Neural crest cell (in vitro differentiated cells): ENCODE results near the gene CTPS2. TPM values are rescaled to one million over a fixed set of nuclear protein-coding genes. Genes with fewer than 3 reads are reported as not detected.
A peak's percentile ranks its signal among the peaks of the same experiment; 100 is the strongest.

Source experiments
- DNase-seq: peaks from one replicate; pipeline ENCODE4 v3.0.0; 2021; ENCODE audit warnings: low read depth, mixed read lengths, low spot score
- H3K27ac Mint-ChIP-seq: one replicate; pipeline ENCODE4 v1.8.0; 2021; ENCODE audit warnings: mild to moderate bottlenecking, mixed read lengths; ENCODE audit not compliant: unreplicated experiment
- H3K27me3 Mint-ChIP-seq: 2 replicates; pipeline ENCODE4 v1.8.0; 2021; ENCODE audit warnings: low read depth, mild to moderate bottlenecking, mixed read lengths
- H3K36me3 Mint-ChIP-seq: 2 replicates; pipeline ENCODE4 v1.8.0; 2021; ENCODE audit warnings: low read depth, mild to moderate bottlenecking, mixed read lengths
- H3K4me1 Mint-ChIP-seq: 2 replicates; pipeline ENCODE4 v1.8.0; 2021; ENCODE audit warnings: mixed read lengths
- H3K4me3 Mint-ChIP-seq: one replicate; pipeline ENCODE4 v1.8.0; 2021; ENCODE audit warnings: mild to moderate bottlenecking, mixed read lengths
- H3K9me3 Mint-ChIP-seq: 2 replicates; pipeline ENCODE4 v1.8.0; 2021; ENCODE audit warnings: mixed read lengths
- CTCF ChIP-seq: fragments of 200-600 bp; sonication (generic); conservative IDR thresholded peaks from 2 replicates; pipeline ENCODE4 v1.5.0; 2021; ENCODE audit warnings: antibody characterized with exemption, mild to moderate bottlenecking
- total RNA-seq: library from RNA; stranded (reverse); gene quantifications from 2 replicates; pipeline ENCODE4 v1.2.1, GENCODE V29; 2021

CTPS2 gene
- total RNA-seq, 1 donor from 2014 or later = 67.5 TPM

- H3K27me3 Mint-ChIP-seq = no peaks in the 10 kb centered on the region
- H3K4me1 Mint-ChIP-seq = no peaks in the 10 kb centered on the region
- no peaks in the 10 kb centered on the region for H3K9me3 Mint-ChIP-seq
- no peak for TF ChIP-seq CTCF
- DNase-seq = no peak
- H3K27ac Mint-ChIP-seq = peak overlapping the region; percentile 16
- H3K4me3 Mint-ChIP-seq = no peak overlapping the region
- H3K36me3 Mint-ChIP-seq = peaks cover 22% of the 10 kb centered on the region
Measured at GRCh38 chrX:16745659-16746058, 33.2 kb upstream of the CTPS2 start.

- Mint-ChIP-seq H3K27me3 (no peaks in the 10 kb centered on the region), H3K27ac (no peak overlapping the region), H3K4me1 (no peaks in the 10 kb centered on the region), H3K9me3 (no peaks in the 10 kb centered on the region), H3K36me3 (peaks cover 18% of the 10 kb centered on the region), H3K4me3 (no peak overlapping the region)
- no peak for DNase-seq
- no peak for TF ChIP-seq CTCF
Measured at GRCh38 chrX:16745102-16745501, 32.6 kb upstream of the CTPS2 start.

GRCh38 chrX:16743604-16744325, 31.3 kb upstream of the CTPS2 start:
- Mint-ChIP-seq H3K27me3 (no peaks in the 10 kb centered on the region), H3K36me3 (peaks cover 17% of the 10 kb centered on the region), H3K4me3 (no peak overlapping the region), H3K9me3 (no peaks in the 10 kb centered on the region), H3K4me1 (no peaks in the 10 kb centered on the region), H3K27ac (no peak overlapping the region)
- no peak for DNase-seq
- TF ChIP-seq CTCF = no peak

GRCh38 chrX:16739574-16739973, 27.1 kb upstream of the CTPS2 start:
- TF ChIP-seq CTCF = no peak
- Mint-ChIP-seq H3K36me3 (peaks cover 28% of the 10 kb centered on the region), H3K27ac (peak overlapping the region; percentile 22), H3K27me3 (no peaks in the 10 kb centered on the region), H3K9me3 (no peaks in the 10 kb centered on the region), H3K4me1 (peaks cover under 1% of the 10 kb centered on the region), H3K4me3 (no peak overlapping the region)
- no peak for DNase-seq

- H3K4me1 Mint-ChIP-seq = peaks cover 10% of the 10 kb centered on the region
- TF ChIP-seq CTCF = no peak
- H3K27me3 Mint-ChIP-seq = no peaks in the 10 kb centered on the region
- no peak for DNase-seq
- no peak overlapping the region for H3K27ac Mint-ChIP-seq
- no peaks in the 10 kb centered on the region for H3K9me3 Mint-ChIP-seq
- H3K4me3 Mint-ChIP-seq = no peak overlapping the region
- peaks cover 25% of the 10 kb centered on the region for H3K36me3 Mint-ChIP-seq
Measured at GRCh38 chrX:16737024-16737423, 24.6 kb upstream of the CTPS2 start.
